ENCODE results near the gene RGCC. TPM values are rescaled to one million over a fixed set of nuclear protein-coding genes. Genes with fewer than 3 reads are reported as not detected.
A peak's percentile ranks its signal among the peaks of the same experiment; 100 is the strongest.

The RGCC gene
- total RNA-seq, 2 experiments from 2014 or later, result 75.0 to 77.8 TPM

- H3K27ac Mint-ChIP-seq, result no peak overlapping the region
- peak; percentile 19 for DNase-seq
- intact Hi-C loops (cut with micrococcal nuclease), result loop anchor here (2.0 to 5.0 kb wide), 4 partner anchors 131 to 815 kb away; partner anchors contain the start of genes MTRF1 and VWA8
- CTCF ChIA-PET, result interaction anchor here (1.1 to 6.0 kb wide), 2 partner anchors 9 to 43 kb away, joined by 3 to 38 read pairs; no protein-coding TSS in a partner anchor
- peaks cover 8% of the 10 kb centered on the region for H3K27me3 Mint-ChIP-seq (ENCODE audit: low read depth)
- H3K4me1 Mint-ChIP-seq (ENCODE audit: low read depth), result peaks cover 17% of the 10 kb centered on the region
- H3K9me3 Mint-ChIP-seq, result peaks cover 16% of the 10 kb centered on the region
- peaks cover 20% of the 10 kb centered on the region for H3K36me3 Mint-ChIP-seq (ENCODE audit: low read depth)
- H3K4me3 Mint-ChIP-seq, result peak overlapping the region; percentile 22
These were observed 1.5 kb upstream of the RGCC start for GRCh38 chr13:41455725-41456419.

- Mint-ChIP-seq H3K36me3 (ENCODE audit: low read depth) (peaks cover 30% of the 10 kb centered on the region), H3K9me3 (peaks cover 4% of the 10 kb centered on the region), H3K27me3 (ENCODE audit: low read depth) (peaks cover 8% of the 10 kb centered on the region), H3K4me3 (peak overlapping the region; percentile 85), H3K4me1 (ENCODE audit: low read depth) (peaks cover 33% of the 10 kb centered on the region), H3K27ac (peak overlapping the region; percentile 96)
- intact Hi-C loops (cut with micrococcal nuclease), result loop anchor here (1.0 to 5.0 kb wide), 7 partner anchors 8 to 813 kb away; partner anchors contain the start of genes KBTBD6, MTRF1, VWA8 and WBP4
- CTCF ChIA-PET, result interaction anchor here (0.7 to 6.0 kb wide), 8 partner anchors 12 to 195 kb away, joined by 3 to 67 read pairs (median 20); no protein-coding TSS in a partner anchor
- DNase-seq, result peak; percentile 54
These were observed 338 bp downstream of the RGCC start for GRCh38 chr13:41457589-41458186.

GRCh38 chr13:41458187-41458760, 924 bp downstream of the RGCC start:
- H3K36me3 Mint-ChIP-seq (ENCODE audit: low read depth), result peaks cover 30% of the 10 kb centered on the region
- peak overlapping the region; percentile 96 for H3K27ac Mint-ChIP-seq
- H3K27me3 Mint-ChIP-seq (ENCODE audit: low read depth), result peaks cover 8% of the 10 kb centered on the region
- H3K4me3 Mint-ChIP-seq, result peak overlapping the region; percentile 85
- no peaks in the 10 kb centered on the region for H3K9me3 Mint-ChIP-seq
- intact Hi-C loops (cut with micrococcal nuclease), result loop anchor here (2.0 to 5.0 kb wide), 3 partner anchors 129 to 504 kb away; partner anchors contain the start of genes VWA8 and WBP4
- peaks cover 38% of the 10 kb centered on the region for H3K4me1 Mint-ChIP-seq (ENCODE audit: low read depth)
- DNase-seq, result peak; percentile 73
- CTCF ChIA-PET, result interaction anchor here (0.5 to 6.0 kb wide), 18 partner anchors 12 to 194 kb away, joined by 3 to 67 read pairs (median 4); no protein-coding TSS in a partner anchor

- CTCF ChIA-PET, result interaction anchor here (0.5 to 6.0 kb wide), 28 partner anchors 11 to 210 kb away, joined by 3 to 67 read pairs (median 4); no protein-coding TSS in a partner anchor
- Mint-ChIP-seq H3K9me3 (no peaks in the 10 kb centered on the region), H3K4me3 (peak overlapping the region; percentile 85), H3K27ac (peak overlapping the region; percentile 96), H3K4me1 (ENCODE audit: low read depth) (peaks cover 43% of the 10 kb centered on the region), H3K27me3 (ENCODE audit: low read depth) (peaks cover 8% of the 10 kb centered on the region), H3K36me3 (ENCODE audit: low read depth) (peaks cover 34% of the 10 kb centered on the region)
- intact Hi-C loops (cut with micrococcal nuclease), result loop anchor here (1.0 to 5.0 kb wide), 7 partner anchors 95 to 503 kb away; partner anchors contain the start of genes NAA16, VWA8 and WBP4
- DNase-seq, result peak; percentile 81
These were observed 1.5 kb downstream of the RGCC start for GRCh38 chr13:41458761-41459431.

- CTCF ChIA-PET, result interaction anchor here (0.5 to 6.0 kb wide), 24 partner anchors 10 to 209 kb away, joined by 3 to 67 read pairs (median 4); no protein-coding TSS in a partner anchor
- peaks cover 37% of the 10 kb centered on the region for H3K36me3 Mint-ChIP-seq (ENCODE audit: low read depth)
These were observed 2.2 kb downstream of the RGCC start for GRCh38 chr13:41459432-41460073.

GRCh38 chr13:41460074-41460465, 2.7 kb downstream of the RGCC start:
- CTCF ChIA-PET, result interaction anchor here (0.9 to 6.0 kb wide), 12 partner anchors 10 to 209 kb away, joined by 3 to 67 read pairs (median 10); no protein-coding TSS in a partner anchor
- H3K4me1 Mint-ChIP-seq (ENCODE audit: low read depth), result peaks cover 55% of the 10 kb centered on the region
- peaks cover 42% of the 10 kb centered on the region for H3K36me3 Mint-ChIP-seq (ENCODE audit: low read depth)
- H3K9me3 Mint-ChIP-seq, result no peaks in the 10 kb centered on the region
- H3K27ac Mint-ChIP-seq, result peak overlapping the region; percentile 96
- no peak for DNase-seq
- H3K27me3 Mint-ChIP-seq (ENCODE audit: low read depth), result peaks cover 8% of the 10 kb centered on the region
- peak overlapping the region; percentile 85 for H3K4me3 Mint-ChIP-seq
- intact Hi-C loops (cut with micrococcal nuclease), result loop anchor here (10.0 kb wide), 1 partner anchor 935 kb away; no protein-coding TSS in a partner anchor

More at GRCh38 chr13:41459432-41460073, 2.2 kb downstream of the RGCC start:
- peak; percentile 52 for DNase-seq
- H3K4me3 Mint-ChIP-seq, result peak overlapping the region; percentile 85
- peaks cover 8% of the 10 kb centered on the region for H3K27me3 Mint-ChIP-seq (ENCODE audit: low read depth)
- H3K4me1 Mint-ChIP-seq (ENCODE audit: low read depth), result peaks cover 50% of the 10 kb centered on the region
- intact Hi-C loops (cut with micrococcal nuclease), result loop anchor here (1.0 to 10.0 kb wide), 8 partner anchors 95 to 935 kb away; partner anchors contain the start of genes NAA16, VWA8 and WBP4
- no peaks in the 10 kb centered on the region for H3K9me3 Mint-ChIP-seq
- H3K27ac Mint-ChIP-seq, result peak overlapping the region; percentile 96

- DNase-seq, result no peak
- Mint-ChIP-seq H3K27me3 (ENCODE audit: low read depth) (peaks cover 5% of the 10 kb centered on the region), H3K27ac (peak overlapping the region; percentile 96), H3K9me3 (no peaks in the 10 kb centered on the region), H3K4me3 (peak overlapping the region; percentile 85), H3K36me3 (ENCODE audit: low read depth) (peaks cover 43% of the 10 kb centered on the region), H3K4me1 (ENCODE audit: low read depth) (peaks cover 61% of the 10 kb centered on the region)
- intact Hi-C loops (cut with micrococcal nuclease), result loop anchor here (10.0 kb wide), 1 partner anchor 934 kb away; no protein-coding TSS in a partner anchor
- CTCF ChIA-PET, result interaction anchor here (1.9 to 6.0 kb wide), 7 partner anchors 9 to 192 kb away, joined by 9 to 67 read pairs (median 33); no protein-coding TSS in a partner anchor
These were observed 3.6 kb downstream of the RGCC start for GRCh38 chr13:41460930-41461329.

GRCh38 chr13:41461527-41462139, 4.3 kb downstream of the RGCC start:
- Mint-ChIP-seq H3K27ac (peak overlapping the region; percentile 93), H3K4me3 (peak overlapping the region; percentile 70), H3K36me3 (ENCODE audit: low read depth) (peaks cover 50% of the 10 kb centered on the region), H3K4me1 (ENCODE audit: low read depth) (peaks cover 65% of the 10 kb centered on the region), H3K9me3 (no peaks in the 10 kb centered on the region), H3K27me3 (ENCODE audit: low read depth) (peaks cover 2% of the 10 kb centered on the region)
- no peak for DNase-seq
- intact Hi-C loops (cut with micrococcal nuclease), result loop anchor here (2.0 to 10.0 kb wide), 2 partner anchors 587 to 933 kb away; partner anchors contain the start of gene DGKH
- CTCF ChIA-PET, result interaction anchor here (1.2 kb wide), 1 partner anchor 9 kb away, joined by 3 read pairs; no protein-coding TSS in a partner anchor

- peak overlapping the region; percentile 70 for H3K4me3 Mint-ChIP-seq
These were observed 5.1 kb downstream of the RGCC start for GRCh38 chr13:41462427-41462826.

GRCh38 chr13:41463838-41464602, 6.7 kb downstream of the RGCC start:
- peak; percentile 61 for DNase-seq
- H3K27ac Mint-ChIP-seq, result peak overlapping the region; percentile 93
- H3K36me3 Mint-ChIP-seq (ENCODE audit: low read depth), result peaks cover 67% of the 10 kb centered on the region
- H3K4me1 Mint-ChIP-seq (ENCODE audit: low read depth), result peaks cover 83% of the 10 kb centered on the region
- intact Hi-C loops (cut with micrococcal nuclease), result loop anchor here (2.0 to 10.0 kb wide), 3 partner anchors 489 to 931 kb away; partner anchors contain the start of gene DGKH
- H3K9me3 Mint-ChIP-seq, result no peaks in the 10 kb centered on the region
- CTCF ChIA-PET, result interaction anchor here (1.4 kb wide), 1 partner anchor 32 kb away, joined by 4 read pairs; no protein-coding TSS in a partner anchor
- H3K27me3 Mint-ChIP-seq (ENCODE audit: low read depth), result no peaks in the 10 kb centered on the region
- peak overlapping the region; percentile 76 for H3K4me3 Mint-ChIP-seq

More at GRCh38 chr13:41462427-41462826, 5.1 kb downstream of the RGCC start:
- Mint-ChIP-seq H3K27ac (peak overlapping the region; percentile 93), H3K36me3 (ENCODE audit: low read depth) (peaks cover 58% of the 10 kb centered on the region), H3K27me3 (ENCODE audit: low read depth) (no peaks in the 10 kb centered on the region), H3K4me1 (ENCODE audit: low read depth) (peaks cover 70% of the 10 kb centered on the region), H3K9me3 (no peaks in the 10 kb centered on the region)
- CTCF ChIA-PET, result interaction anchor here (1.2 kb wide), 1 partner anchor 8 kb away, joined by 3 read pairs; no protein-coding TSS in a partner anchor
- DNase-seq, result no peak
- intact Hi-C loops (cut with micrococcal nuclease), result loop anchor here (2.0 to 10.0 kb wide), 2 partner anchors 586 to 932 kb away; partner anchors contain the start of gene DGKH
